Hair follicle dermal papilla cell (primary cell): ENCODE measurements around the gene RTF1. TPM values are rescaled to one million over a fixed set of nuclear protein-coding genes. Genes with fewer than 3 reads are reported as not detected.

Experiments used
- small RNA-seq: library from RNA; depleted of rRNA; stranded (forward); fragments of <200 nt; gene quantifications from one replicate; pipeline ENCODE3, GENCODE V24; 2012
- total RNA-seq: library from RNA; depleted of rRNA; stranded (reverse); fragments of >200 nt; gene quantifications from 2 replicates; pipeline ENCODE4 v1.2.3, GENCODE V29; 2012

The RTF1 gene
- total RNA-seq, result 26.8 and 29.1 TPM in 2 replicates

GRCh38 chr15:41416742-41417417, at the start of gene RTF1:
Gene RTF1, plus strand, starts transcription at chr15:41417095. Its CDS starts 21 bp downstream, at chr15:41417116.

GRCh38 chr15:41493205-41493901, 76.5 kb downstream of the RTF1 start, which contains the start of gene ITPKA:
Gene ITPKA, plus strand, starts transcription at chr15:41493874. Its CDS starts 54 bp downstream, at chr15:41493928.

DNA sequence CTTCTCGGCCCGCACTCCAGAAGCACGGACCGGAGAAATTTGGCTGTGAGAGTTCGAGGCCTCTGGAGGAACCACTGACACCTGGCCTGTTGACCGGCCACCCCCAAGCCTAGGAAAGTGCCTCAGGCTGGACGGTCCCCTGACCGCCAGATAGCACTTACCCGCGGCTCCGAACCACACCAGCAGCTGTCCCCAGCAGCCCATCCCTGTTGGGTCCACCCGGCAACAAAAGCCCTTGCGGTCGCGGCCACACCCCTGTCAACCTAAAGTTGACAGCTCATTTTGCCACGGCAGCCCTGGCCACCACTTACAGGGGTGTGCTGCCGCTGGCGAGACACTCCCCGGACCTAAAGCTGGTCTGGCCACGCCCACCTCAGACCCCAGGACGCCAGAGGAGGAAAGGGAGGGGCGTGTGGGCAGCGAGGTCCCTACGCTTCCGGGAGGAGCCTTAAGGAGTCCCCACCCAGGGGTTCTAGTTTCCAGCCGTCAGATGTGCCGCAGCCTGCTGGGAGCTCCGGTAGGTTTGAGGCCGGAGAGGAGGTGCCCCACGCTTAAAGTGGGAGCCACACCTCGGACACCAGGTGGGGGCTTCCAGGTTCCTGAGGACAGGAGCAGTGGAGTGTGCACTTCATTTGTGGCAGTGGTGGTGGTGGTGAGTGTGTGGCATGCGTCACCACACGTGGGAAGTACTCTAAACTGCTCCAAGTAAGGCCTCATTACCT, 96.8 kb downstream of the RTF1 start, which contains the start of gene LTK:
Gene LTK (minus strand): TSS at position 322 of the 722 bp plus-strand sequence. CDS start 118 bp downstream, at position 204.

Small RNA genes lying within 50 kb of the gene (small RNA-seq; reads per million reads assigned to genes)
- gene RNU6-1169P, result not detected

Other genes starting within 250 kb of the RTF1 start
- gene EXD1, start 186.3 kb upstream of the RTF1 start, total RNA-seq, result not detected in 2 replicates
- gene CHP1, start 185.8 kb upstream of the RTF1 start, total RNA-seq, result 94.6 and 111 TPM in 2 replicates
- 0.36 and 0.65 TPM in 2 replicates for gene OIP5, start 84.5 kb upstream of the RTF1 start, total RNA-seq
- 10.8 and 11.2 TPM in 2 replicates for gene NUSAP1, start 84.2 kb upstream of the RTF1 start, total RNA-seq
- gene NDUFAF1, start 14.6 kb upstream of the RTF1 start, total RNA-seq, result 17.2 and 22.2 TPM in 2 replicates
- 0.32 and 0.85 TPM in 2 replicates for gene ITPKA, start 76.8 kb downstream of the RTF1 start, total RNA-seq
- gene LTK, start 96.7 kb downstream of the RTF1 start, total RNA-seq, result 0.12 and 0.32 TPM in 2 replicates
- 15.7 and 17.0 TPM in 2 replicates for gene RPAP1, start 127.2 kb downstream of the RTF1 start, total RNA-seq
- gene TYRO3, start 142.1 kb downstream of the RTF1 start, total RNA-seq, result 5.2 and 6.5 TPM in 2 replicates
- 32.5 and 36.5 TPM in 2 replicates for gene MGA, start 243.3 kb downstream of the RTF1 start, total RNA-seq